Cardiac septum (tissue), 1 donor: ENCODE results near the gene STK24. TPM values are rescaled to one million over a fixed set of nuclear protein-coding genes. Genes with fewer than 3 reads are reported as not detected.

ENCODE experiments used
- DNase-seq: peaks from one replicate; pipeline ENCODE4 v3.0.0-alpha.2; 2020; ENCODE audit warnings: low spot score
- intact Hi-C: fragments of 100-400 bp; cut with DNase I; formaldehyde crosslinking; loops from one replicate; pipeline ENCODE4 v1.14.0; 2022
- total RNA-seq: library from RNA; stranded (reverse); fragmentation: NEBNext Ultra II Directional; extraction: Animal tissue kit (Norgen Biotek cat#: 25700); gene quantifications from one replicate; pipeline ENCODE4 v1.2.1, GENCODE V29; 2021
- donor health status: DM: no; HTN: no; CAD: no.

STK24 gene
- total RNA-seq, 1 donor from 2014 or later = 63.5 TPM

- intact Hi-C loops = loop anchor here (5.0 to 10.0 kb wide), 2 partner anchors 124 to 397 kb away; no protein-coding TSS in a partner anchor
- DNase-seq = no peak
Measured at GRCh38 chr13:98447881-98448641, 128.8 kb downstream of the STK24 start.

GRCh38 chr13:98447130-98447529, 129.8 kb downstream of the STK24 start:
- intact Hi-C loops = loop anchor here (5.0 to 10.0 kb wide), 2 partner anchors 125 to 398 kb away; no protein-coding TSS in a partner anchor
- DNase-seq = no peak

DNA sequence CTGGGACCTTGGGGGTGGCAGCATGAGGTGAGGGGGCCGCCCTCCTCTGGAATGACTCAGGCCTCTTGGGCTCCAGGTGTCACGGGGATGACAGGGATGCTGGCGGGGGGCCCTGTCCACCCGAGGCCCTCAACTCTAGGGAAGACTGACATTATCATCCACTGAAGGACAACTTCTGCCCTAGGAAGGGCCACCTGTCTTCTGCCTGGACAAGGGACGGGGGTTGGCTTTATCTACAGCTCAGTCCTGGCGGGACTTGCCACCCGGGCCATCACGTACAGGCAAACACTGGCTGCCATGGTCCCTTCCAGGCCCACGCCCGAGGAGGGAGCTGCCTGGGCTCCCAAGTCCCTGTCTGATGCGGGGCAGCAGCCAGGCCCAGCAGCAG, 130.7 kb downstream of the STK24 start:
- DNase-seq = no peak

GRCh38 chr13:98445340-98446233, 131.3 kb downstream of the STK24 start:
- no peak for DNase-seq

More for the DNA sequence above, 130.7 kb downstream of the STK24 start:
- intact Hi-C loops = loop anchor here (5.0 to 10.0 kb wide), 2 partner anchors 126 to 399 kb away; no protein-coding TSS in a partner anchor

DNA sequence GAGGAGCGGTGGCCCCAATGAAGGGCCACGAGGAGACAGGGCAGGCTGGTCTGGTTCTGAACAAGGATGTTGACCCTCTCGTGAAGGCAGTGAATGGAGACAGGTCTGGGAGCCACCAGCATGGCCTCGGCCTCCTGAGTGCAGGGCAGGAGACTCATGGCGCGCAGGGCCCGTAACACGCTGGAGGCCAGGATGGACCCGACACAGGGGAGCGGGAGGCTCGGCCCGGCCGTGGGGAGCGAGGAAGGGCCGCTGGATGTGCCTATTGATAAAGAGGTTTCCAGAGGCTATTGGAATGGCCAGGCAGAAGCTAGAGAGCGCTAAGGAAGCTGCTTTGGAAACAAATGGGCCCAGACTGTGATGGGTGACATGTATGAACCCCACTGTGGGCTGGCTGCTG, 132.5 kb downstream of the STK24 start:
- intact Hi-C loops = loop anchor here (2.0 to 10.0 kb wide), 3 partner anchors 208 to 400 kb away; no protein-coding TSS in a partner anchor
- no peak for DNase-seq

More at GRCh38 chr13:98445340-98446233, 131.3 kb downstream of the STK24 start:
- intact Hi-C loops = loop anchor here (2.0 to 10.0 kb wide), 4 partner anchors 127 to 399 kb away; no protein-coding TSS in a partner anchor

- intact Hi-C loops = loop anchor here (2.0 to 10.0 kb wide), 3 partner anchors 209 to 401 kb away; no protein-coding TSS in a partner anchor
- DNase-seq = no peak
Measured at GRCh38 chr13:98443800-98444325, 133.0 kb downstream of the STK24 start.

DNA sequence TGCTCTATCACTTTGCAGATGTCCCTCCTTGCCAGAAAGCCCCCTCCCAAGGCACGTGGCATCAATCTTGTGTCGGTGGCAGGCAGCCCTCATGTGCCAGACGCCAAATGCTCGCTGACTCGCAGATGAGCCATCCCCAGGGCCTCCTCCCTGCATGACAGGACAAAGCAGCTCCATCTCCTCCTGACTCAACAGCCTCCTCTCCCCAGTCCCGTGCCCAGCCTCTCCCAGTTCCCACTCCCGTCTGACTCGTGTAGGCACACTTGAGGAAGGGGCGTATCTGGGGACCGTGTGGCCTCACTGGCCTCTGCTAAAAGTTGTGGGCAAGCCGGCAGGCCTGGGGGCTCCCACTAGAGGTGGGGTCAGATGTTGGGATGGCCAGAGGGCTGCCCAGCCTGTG, 133.6 kb downstream of the STK24 start:
- intact Hi-C loops = loop anchor here (10.0 kb wide), 1 partner anchor 401 kb away; no protein-coding TSS in a partner anchor
- no peak for DNase-seq

- intact Hi-C loops = loop anchor here (10.0 kb wide), 1 partner anchor 402 kb away; no protein-coding TSS in a partner anchor
Measured at GRCh38 chr13:98442391-98443230, 134.3 kb downstream of the STK24 start.

GRCh38 chr13:98441056-98441676, 135.7 kb downstream of the STK24 start:
- intact Hi-C loops = loop anchor here (10.0 kb wide), 1 partner anchor 404 kb away; no protein-coding TSS in a partner anchor
- no peak for DNase-seq

More at GRCh38 chr13:98442391-98443230, 134.3 kb downstream of the STK24 start:
- DNase-seq = no peak

- no peak for DNase-seq
- intact Hi-C loops = loop anchor here (10.0 kb wide), 1 partner anchor 404 kb away; no protein-coding TSS in a partner anchor
Measured at GRCh38 chr13:98440390-98441055, 136.4 kb downstream of the STK24 start.

DNA sequence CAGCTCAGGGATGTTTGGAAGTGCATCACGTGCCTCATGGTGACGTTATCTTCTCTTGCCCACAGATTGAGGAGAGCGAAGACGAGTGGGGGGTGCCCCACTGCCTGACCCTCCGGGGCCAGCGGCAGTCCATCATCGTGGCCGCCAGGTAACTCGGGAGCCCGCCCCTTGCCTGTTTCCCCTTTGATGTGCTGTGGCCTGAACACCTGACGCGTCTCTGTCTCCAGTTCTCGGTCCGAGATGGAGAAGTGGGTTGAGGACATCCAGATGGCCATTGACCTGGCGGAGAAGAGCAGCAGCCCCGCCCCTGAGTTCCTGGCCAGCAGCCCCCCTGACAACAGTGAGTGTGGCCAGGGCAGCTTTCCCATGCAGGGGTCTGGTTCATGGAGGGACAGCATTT, 137.0 kb downstream of the STK24 start:
- no peak for DNase-seq
- intact Hi-C loops = loop anchor here (10.0 kb wide), 1 partner anchor 405 kb away; no protein-coding TSS in a partner anchor

DNA sequence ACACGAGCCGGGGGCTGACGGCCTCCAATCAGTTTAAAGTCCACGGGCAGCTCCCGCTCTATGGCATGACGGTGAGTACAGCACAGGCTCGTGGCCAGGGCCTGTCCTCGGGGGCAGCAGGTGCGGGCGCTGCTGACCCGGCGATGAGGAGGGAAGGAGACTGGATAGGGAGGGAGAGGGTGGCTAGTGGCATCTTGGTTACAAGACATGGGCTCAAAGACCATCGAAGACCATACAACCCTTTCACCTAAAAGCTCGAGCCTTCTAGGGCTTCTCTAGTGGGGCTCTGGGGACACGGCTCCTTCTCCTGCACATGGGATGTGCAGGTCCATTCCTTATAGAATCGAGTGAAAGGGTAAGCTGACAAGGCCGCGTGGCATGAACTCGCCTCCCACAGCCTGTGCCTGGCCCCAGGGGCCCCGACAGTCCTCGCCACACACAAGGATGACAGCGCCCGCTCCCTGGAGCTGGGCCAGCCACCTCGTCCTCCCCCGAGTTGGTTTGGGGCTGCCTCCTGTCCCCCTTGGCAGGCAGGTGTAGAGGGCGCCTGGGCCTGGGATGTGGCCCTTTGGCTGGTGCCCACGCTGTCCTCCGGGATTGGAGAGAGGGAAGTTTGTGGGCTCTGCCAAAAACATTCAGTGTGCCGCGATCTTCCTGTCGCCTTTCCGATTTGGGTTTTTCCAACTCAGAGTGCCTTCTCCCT, 137.6 kb downstream of the STK24 start:
- no peak for DNase-seq
- intact Hi-C loops = no loop called here

GRCh38 chr13:98438246-98439125, 138.4 kb downstream of the STK24 start:
- intact Hi-C loops = no loop called here
- no peak for DNase-seq

DNA sequence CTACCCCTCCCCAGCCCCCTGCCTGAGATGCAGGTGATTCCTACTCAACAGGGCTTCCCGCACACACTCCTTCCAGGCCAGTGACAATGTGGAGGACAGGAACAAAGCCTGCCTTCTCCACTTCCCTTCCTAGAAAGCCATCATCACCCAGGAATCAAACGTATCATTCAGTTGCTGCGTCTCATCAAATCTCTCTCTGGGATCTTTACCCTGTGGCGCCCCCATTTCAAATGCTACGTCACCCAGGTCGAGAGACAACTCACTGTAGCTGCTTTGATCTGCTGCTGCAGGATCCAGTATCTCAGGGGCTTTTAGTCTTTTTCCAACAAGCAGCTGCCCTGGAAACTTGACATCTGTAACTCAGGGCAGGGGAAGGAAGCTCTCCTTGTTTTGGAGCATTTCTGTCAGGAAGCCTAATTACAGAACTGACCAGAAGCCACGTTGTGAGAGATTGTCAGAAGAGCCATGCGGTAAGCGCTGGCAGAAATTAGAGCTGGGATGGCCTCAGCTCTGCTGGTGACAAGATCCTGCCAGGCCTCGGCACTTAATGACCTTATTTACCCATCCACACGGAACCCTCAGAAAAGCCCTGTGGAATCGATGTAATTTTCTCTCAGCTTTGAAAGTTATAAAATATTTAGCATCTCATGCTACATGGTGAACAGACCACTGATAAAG, 140.5 kb downstream of the STK24 start:
- intact Hi-C loops = no loop called here

GRCh38 chr13:98435376-98435775, 141.5 kb downstream of the STK24 start:
- no peak for DNase-seq
- intact Hi-C loops = no loop called here

More for the DNA sequence above, 140.5 kb downstream of the STK24 start:
- DNase-seq = no peak
